Central memory CD4-positive, alpha-beta T cell (primary cell): ENCODE measurements around the gene CD79B.

Source experiments
- DNase-seq: peaks from one replicate; pipeline ENCODE4 v3.0.0; 2022
- total RNA-seq, 3 experiments: gene quantifications; one replicate each; lab custom pipeline; 2026; lab: John Stamatoyannopoulos, UW

The CD79B gene
- 4.3 to 6.8 (median 6.0) reads per million in 3 experiments for total RNA-seq

DNA sequence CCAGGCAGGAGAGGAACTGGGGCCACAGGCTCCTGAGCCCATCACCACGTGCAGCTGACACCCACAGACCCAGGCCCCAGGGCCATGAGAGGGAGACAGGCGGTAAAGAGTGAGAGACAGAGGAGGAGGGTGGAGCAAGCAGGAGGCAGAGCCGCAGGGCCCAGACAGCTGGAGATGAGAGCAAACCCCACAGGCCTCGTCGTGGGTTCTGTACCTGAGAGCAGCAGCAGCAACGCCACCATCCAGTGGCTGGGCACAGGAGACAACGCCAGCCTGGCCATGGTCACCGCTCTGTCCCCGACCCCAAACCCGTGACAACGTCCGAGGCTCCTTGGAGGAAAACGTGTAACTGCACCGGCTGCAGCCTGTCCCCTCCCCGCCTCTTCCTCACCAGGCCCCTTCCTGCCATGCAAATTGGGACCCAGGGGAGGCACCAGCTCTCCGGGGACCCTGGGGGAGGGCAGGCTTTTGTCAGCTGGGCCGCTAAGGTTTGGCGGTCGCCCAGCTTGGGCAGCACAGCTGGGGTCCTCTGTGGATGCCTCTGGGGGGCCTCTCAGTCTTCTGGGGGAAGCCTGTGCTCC lies at the start of gene CD79B:
Gene CD79B, minus strand, starts transcription at position 351 of the 581 bp plus-strand sequence. Its CDS starts 70 bp downstream, at position 281.
- DNase-seq: peak; percentile 25

- DNase-seq: no peak
Observed at GRCh38 chr17:63978272-63979200, 46.4 kb upstream of the CD79B start.

- DNase-seq: no peak
Observed at GRCh38 chr17:63976702-63977101, 44.6 kb upstream of the CD79B start.

DNA sequence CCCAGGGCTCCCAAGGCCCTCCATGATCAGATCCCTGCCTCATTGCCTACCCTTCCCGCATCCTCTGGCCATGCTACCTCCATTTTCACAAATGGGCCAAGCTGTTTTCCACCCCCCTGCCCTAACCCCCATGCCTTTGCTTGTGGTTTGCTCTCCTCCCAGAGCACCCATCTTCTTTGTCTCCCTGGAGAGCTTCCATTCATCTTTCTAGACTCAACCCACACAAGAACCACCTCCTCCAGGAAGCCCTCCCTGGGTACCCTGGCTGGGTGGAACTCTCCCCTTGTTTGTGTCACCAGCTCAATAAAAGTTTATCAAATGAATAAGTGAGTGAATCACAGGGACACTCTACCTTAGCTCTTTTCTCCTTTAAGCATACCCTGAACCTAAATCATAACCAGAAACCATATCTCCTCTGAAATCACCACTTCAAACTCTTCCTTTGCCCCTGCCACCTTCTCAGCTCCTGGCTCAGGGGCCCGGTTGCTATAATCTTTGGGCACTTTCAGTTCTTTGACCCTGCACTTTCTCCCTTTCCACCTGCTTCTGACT lies 43.5 kb upstream of the CD79B start:
- DNase-seq: no peak

GRCh38 chr17:63974594-63975192 lies 42.6 kb upstream of the CD79B start:
- DNase-seq: no peak

- no peak for DNase-seq
Observed at GRCh38 chr17:63973930-63974593, 41.9 kb upstream of the CD79B start.

- DNase-seq: no peak
Observed at GRCh38 chr17:63973247-63973646, 41.1 kb upstream of the CD79B start.

DNA sequence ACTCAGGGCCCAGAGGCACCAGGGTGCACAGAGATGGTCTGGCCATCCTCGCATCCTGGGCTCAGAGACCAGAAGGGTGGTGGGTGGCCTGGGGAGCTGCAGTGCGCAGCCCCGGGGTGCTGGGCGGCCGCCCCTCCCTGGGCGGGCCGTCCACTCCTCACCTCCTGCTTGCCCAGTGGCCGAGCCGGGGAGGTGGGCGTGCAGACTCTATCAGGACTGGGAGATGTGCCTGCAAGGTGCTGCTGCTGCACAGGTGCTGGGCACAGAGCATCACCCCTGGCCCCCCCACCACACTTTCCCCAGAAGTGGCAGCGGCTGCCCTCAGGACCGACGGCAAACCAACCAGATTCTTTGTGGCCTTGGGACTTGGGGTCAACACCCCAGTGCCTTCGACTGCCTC lies 40.7 kb upstream of the CD79B start, which contains the start of gene SCN4A:
Gene SCN4A, minus strand, starts transcription at position 123 of the 400 bp plus-strand sequence. Its CDS starts 77 bp downstream, at position 46.
- no peak for DNase-seq

DNA sequence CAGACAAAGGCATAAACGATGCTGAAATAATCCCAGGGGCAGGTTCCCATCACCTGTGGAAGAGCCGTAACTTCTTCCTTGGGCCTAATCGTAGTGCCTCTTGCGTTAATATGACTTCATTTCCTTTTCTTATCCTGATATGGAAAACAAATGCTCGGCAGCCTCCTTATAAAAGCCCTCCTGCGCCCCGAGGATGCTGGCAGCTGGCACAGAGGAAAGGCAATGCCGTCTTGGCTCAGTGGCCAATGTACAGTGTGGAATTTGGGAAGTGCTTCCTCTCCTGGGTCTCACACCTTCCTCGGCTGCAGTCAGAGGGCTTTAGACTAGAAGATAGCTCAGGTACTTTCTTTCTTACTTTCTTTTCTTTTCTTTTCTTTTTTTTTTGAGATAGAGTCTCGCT lies 37.1 kb upstream of the CD79B start:
- no peak for DNase-seq

- DNase-seq: no peak
Observed at GRCh38 chr17:63967953-63968352, 35.8 kb upstream of the CD79B start.

GRCh38 chr17:63966646-63967264 lies 34.6 kb upstream of the CD79B start:
- peak; percentile 42 for DNase-seq

DNA sequence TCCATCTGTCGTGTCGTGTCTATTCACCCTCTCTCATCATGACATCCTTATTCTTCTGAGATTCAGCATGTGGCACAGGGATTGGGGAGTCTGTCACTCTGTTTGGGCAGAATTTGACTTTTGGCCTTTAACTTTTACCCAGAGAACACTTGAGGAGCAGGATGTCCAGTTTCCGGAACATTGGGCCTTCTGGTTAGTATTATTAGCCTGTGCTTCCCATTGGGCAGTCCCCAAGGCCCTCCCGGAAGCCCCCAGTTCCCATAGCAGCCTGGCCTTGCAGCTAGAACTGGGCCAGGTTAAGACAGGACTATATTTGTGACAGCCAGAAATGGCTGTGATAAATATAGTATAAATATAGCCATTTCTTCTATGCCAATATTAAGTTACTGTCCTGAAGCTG lies 31.0 kb upstream of the CD79B start:
- no peak for DNase-seq

GRCh38 chr17:63962298-63962744 lies 30.2 kb upstream of the CD79B start:
- DNase-seq: no peak

DNA sequence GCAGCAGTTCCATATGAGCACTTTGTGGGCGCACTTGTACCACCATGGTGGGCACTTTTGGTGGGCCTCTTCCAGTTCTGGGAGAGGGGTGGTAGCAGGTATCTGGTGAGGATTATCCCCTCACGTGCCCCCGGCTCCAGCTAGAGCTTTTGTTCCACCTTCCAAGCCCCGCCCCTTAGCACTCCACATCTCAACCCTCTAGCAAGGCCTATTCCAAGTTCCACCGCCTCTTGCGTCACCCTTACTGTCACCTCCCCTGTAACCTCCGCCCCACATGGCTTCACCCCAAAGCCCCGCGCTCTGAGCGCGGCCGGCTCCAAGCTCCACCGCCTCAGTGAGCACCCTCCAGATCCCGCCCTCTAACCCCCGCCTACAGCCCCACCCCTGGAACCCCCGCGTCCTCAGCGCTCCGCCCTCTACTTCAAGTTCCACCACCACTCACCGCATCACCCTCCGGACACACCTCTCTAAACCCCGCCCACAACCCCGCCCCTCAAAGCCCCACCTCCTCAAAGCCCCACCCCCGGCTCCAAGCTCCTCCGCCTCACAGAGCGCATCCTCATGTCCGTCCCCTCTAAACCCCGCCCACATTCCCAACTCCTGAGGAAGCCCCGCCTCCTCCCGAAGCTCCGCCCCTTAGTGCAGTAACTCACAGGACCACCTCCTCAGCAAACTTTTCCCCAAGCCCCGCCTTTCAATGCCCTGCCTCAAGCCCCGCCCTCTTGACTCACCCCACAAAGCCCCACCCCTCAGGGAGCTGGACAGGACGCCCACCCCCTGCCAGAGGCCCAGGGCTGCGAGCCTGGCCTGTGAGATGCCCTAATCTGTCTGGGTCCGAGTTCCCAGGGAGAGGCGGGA lies 29.5 kb upstream of the CD79B start:
- DNase-seq: peak; percentile 17

DNA sequence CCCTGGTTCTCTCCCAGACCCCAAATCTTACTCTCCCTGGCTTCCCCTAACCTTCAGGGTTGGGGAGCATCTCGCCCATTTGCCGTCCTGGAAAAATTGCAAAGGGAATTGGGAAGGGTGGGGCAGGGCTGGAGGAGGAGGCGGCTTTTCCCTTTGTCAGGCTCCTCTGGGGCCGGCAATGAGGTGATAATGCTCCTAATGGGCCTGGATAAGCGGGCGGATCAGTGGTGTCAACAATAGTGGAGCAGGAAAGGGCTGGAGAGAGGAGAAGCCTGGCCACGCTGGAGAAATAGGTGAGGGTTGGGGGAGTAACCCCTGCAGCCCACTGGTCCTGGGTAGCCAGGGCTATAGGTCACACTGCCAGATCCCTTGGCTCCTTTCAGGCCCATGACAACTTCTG lies 28.3 kb upstream of the CD79B start:
- DNase-seq: no peak

DNA sequence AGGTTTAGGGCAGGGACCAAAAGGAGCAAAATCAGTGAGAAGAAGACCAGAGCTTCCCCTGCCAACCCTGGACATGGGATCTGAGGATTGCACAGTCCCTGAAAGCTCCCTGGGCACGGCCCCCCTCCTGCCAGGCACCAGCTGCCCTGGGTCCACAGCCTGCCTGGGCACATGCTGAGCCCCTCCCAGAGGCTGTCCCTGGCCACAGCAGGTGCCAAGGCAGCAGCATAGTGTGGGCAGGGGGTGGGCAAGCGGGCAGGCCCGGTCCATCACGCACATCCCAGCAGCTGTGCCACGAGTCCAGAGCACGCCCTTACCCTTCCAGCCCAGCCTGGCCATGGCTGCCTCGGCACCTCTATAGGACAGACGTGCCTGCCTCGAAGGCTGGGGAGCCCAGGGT lies 27.9 kb upstream of the CD79B start:
- DNase-seq: no peak

GRCh38 chr17:63956296-63956920 lies 24.3 kb upstream of the CD79B start:
- no peak for DNase-seq

DNA sequence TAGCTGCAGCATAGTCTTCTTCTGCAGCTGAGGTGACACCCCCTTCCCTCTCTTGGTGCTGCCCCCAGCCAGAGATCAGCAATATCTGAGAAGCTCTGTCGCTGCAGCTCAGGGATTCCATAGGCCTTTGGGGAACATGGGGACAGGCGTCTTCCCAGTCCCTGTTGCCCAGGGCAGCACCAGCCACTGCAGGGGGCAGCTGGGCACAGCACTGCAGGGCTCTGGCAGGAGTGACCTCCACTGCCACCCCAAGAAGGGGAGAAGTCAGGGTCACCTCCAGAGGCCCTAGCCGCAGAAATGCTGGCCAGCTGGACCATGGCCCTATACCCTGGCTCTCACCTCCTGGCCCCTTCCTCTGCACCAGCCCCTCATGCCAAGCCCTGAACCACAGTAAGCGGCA lies 23.7 kb upstream of the CD79B start:
- no peak for DNase-seq

DNA sequence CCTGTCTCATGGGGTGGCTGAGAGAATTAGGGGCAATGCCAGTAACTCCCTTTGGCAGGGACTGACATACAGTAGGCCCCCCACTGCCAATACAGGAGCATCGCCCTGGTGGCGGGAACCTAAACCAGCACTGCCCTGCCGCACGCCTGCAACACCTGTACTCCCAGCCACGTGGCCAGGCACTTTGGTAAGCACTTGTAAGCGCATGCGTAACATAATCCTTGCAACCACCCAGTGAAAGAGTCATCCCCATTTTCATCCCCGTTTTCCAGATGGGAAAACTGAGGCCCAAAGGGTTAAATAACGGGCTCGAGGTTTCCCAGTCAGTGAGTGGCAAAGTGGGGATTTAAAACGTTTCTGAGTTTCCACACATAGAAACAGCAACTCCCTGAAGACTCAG lies 23.1 kb upstream of the CD79B start:
- no peak for DNase-seq

DNA sequence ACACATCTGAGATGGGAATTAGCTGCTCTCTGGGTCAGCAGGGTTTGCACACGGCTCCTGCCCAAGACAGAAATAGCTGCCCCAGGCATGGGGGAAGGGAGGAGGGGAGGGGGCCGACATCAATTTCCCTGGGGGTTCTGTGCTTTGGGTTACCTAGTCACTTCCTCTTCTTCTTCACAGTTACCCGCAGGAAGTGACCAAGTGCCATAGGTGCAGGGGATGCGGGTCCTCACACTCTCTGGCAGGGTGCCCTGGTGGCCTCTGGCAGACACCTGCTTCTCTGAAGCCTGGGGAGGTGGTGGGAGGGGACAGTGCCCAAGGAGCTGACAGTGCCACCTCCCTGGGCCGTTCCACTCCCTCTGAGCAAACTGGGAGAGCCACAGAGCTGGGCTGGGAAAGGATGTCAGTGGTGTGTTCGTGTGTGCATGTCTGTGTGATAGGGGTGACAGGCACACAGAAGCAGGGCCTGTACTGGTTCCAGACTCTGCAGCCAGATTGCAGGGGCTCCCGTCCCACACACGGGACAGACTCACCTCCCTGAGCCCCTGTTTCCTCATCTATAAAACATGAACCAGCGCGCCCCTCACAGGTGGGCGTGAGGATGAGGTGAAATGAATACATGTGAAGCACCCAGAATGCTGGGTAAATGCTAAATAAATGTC lies 22.4 kb upstream of the CD79B start:
- peak; percentile 13 for DNase-seq
